GM23248 (cell line): ENCODE measurements around the gene HOXA10. TPM values are rescaled to one million over a fixed set of nuclear protein-coding genes. Genes with fewer than 3 reads are reported as not detected.

Experiments
- DNase-seq: peaks from one replicate; pipeline ENCODE4 v3.0.0-alpha.2; 2015
- H2AFZ ChIP-seq: fragments of 200-600 bp; sonication (generic); 2 replicates; pipeline ENCODE4 v1.6.1; 2016; ENCODE audit warnings: antibody characterized with exemption
- H3F3A ChIP-seq: fragments of 200-600 bp; sonication (generic); 2 replicates; pipeline ENCODE4 v1.6.1; 2016; ENCODE audit warnings: mild to moderate bottlenecking, antibody characterized with exemption, mixed run types; ENCODE audit not compliant: insufficient read depth
- H3K27ac ChIP-seq: fragments of 200-600 bp; sonication (generic); 2 replicates; pipeline ENCODE4 v1.5.1; 2016; ENCODE audit warnings: mild to moderate bottlenecking
- H3K27me3 ChIP-seq: fragments of 200-600 bp; sonication (generic); replicated peaks from 2 replicates; pipeline ENCODE4 v1.6.1; 2016; ENCODE audit warnings: mild to moderate bottlenecking; ENCODE audit not compliant: insufficient read depth
- H3K36me3 ChIP-seq: fragments of 200-600 bp; sonication (generic); 2 replicates; pipeline ENCODE4 v1.6.1; 2016; ENCODE audit warnings: low read depth, mild to moderate bottlenecking
- H3K4me1 ChIP-seq: fragments of 200-600 bp; sonication (generic); 2 replicates; pipeline ENCODE4 v1.6.1; 2016; ENCODE audit warnings: mild to moderate bottlenecking; ENCODE audit not compliant: insufficient read depth
- H3K4me2 ChIP-seq: fragments of 200-600 bp; sonication (generic); one replicate; pipeline ENCODE4 v1.6.1; 2016; ENCODE audit warnings: mild to moderate bottlenecking; ENCODE audit not compliant: unreplicated experiment
- H3K4me3 ChIP-seq: fragments of 200-600 bp; sonication (generic); 2 replicates; pipeline ENCODE4 v1.5.1; 2016; ENCODE audit warnings: mild to moderate bottlenecking
- H3K79me2 ChIP-seq: fragments of 200-600 bp; sonication (generic); 2 replicates; pipeline ENCODE4 v1.6.1; 2016; ENCODE audit warnings: mild to moderate bottlenecking; ENCODE audit not compliant: insufficient read depth
- H3K9ac ChIP-seq: fragments of 200-600 bp; sonication (generic); 2 replicates; pipeline ENCODE4 v1.6.1; 2016; ENCODE audit warnings: mild to moderate bottlenecking
- H3K9me2 ChIP-seq: fragments of 200-600 bp; sonication (generic); 2 replicates; pipeline ENCODE4 v1.6.1; 2016; ENCODE audit warnings: mixed run types, mild to moderate bottlenecking, moderate library complexity; ENCODE audit not compliant: insufficient read depth
- H3K9me3 ChIP-seq: fragments of 200-600 bp; sonication (generic); one replicate; pipeline ENCODE4 v1.6.1; 2017; ENCODE audit warnings: low read depth
- H4K20me1 ChIP-seq: fragments of 200-600 bp; sonication (generic); 2 replicates; pipeline ENCODE4 v1.6.0; 2016; ENCODE audit not compliant: insufficient read depth
- EZH2 ChIP-seq: fragments of 200-600 bp; sonication (generic); IDR thresholded peaks from 2 replicates; pipeline ENCODE4 v1.6.1; 2018; ENCODE audit warnings: antibody characterized with exemption, mild to moderate bottlenecking; ENCODE audit not compliant: insufficient read depth, poor library complexity, severe bottlenecking
- EZH2phosphoT487 ChIP-seq: fragments of 200-600 bp; sonication (generic); IDR thresholded peaks from 2 replicates; pipeline ENCODE4 v1.6.1; 2018; ENCODE audit warnings: antibody characterized with exemption, moderate library complexity, mild to moderate bottlenecking, low read depth; ENCODE audit not compliant: insufficient read depth
- WGBS, 2 experiments: methylation state at CpG; one replicate each; pipeline ENCODE4 v1.1.6; 2015 to 2017; ENCODE audit warnings: low lambda C conversion rate in 2 of 2, low coverage in 1 of 2; ENCODE audit errors: missing lambda C conversion rate in 2 of 2; 5-methylcytosine and 5-hydroxymethylcytosine counted together
- in situ Hi-C: fragments of 300-500 bp; cut with MboI; formaldehyde crosslinking; loops from 2 replicates; pipeline ENCODE4 v1.15.0; 2020
- polyA plus RNA-seq: library from polyadenylated mRNA; unstranded; fragments of >200 nt; fragmentation: Nextera tagmentation; extraction: Ambion mirVana; gene quantifications from 2 replicates; pipeline ENCODE4 v1.2.1, GENCODE V29; 2016
- total RNA-seq: library from RNA; depleted of rRNA; stranded (reverse); fragments of >200 nt; shearing (Covaris generic); gene quantifications from 2 replicates; pipeline ENCODE4 v1.2.3, GENCODE V29; 2014

Gene HOXA10
- total and polyA plus RNA-seq, 2 experiments from 2014 or later: 28.0 to 29.3 TPM

DNA sequence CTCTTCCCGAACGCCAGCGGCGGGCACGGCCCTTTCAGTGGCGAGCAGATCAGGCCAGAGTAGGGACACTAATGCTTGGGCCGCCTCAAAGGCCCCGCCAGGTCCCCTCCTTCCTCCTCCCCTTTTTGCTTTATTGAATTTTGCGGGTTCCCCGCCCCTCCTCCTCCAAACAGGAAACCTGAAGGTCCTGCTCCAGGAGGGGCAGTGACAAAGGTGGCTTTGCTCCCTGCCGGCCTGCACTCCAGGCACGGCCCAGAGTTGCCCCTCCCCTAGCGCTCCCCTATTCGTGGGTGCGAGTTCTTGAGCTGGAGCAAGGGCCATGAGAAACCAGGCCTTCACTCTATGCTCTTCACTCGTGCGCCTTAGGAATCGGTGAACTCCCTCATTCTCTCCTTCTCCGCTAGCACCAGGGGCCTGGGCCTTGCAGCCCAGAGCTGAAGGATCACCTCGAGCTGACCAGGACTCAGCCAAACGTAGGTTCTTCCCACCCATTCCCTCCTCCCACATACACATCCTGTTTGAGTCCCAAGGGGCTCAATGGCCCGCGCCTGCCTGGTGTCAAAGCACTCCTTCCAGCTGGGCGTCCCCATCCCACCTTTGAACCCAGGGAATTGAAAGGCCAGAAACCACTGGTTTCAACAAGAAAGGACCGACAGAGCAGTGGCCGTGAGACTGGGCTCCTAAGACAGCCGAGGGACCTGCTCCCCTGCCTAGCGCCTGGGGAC lies 25.9 kb downstream of the HOXA10 start:
- Histone ChIP-seq H3F3A (peaks cover 24% of the 10 kb centered on the region), H3K36me3 (0 out of 2 replicates have a peak, but pooled peaks cover 7% of the 10 kb centered on the region), H3K4me3 (peak overlapping the region; percentile 89), H3K4me1 (peaks cover 31% of the 10 kb centered on the region), H3K9me2 (no peaks in the 10 kb centered on the region), H2AFZ (peak overlapping the region; percentile 91), H3K9ac (peak overlapping the region; percentile 87), H3K27me3 (no peaks in the 10 kb centered on the region), H3K4me2 (peak overlapping the region; percentile 98), H3K79me2 (peaks cover 95% of the 10 kb centered on the region), H3K9me3 (no peaks in the 10 kb centered on the region), H3K27ac (peak overlapping the region; percentile 86), H4K20me1 (no peaks in the 10 kb centered on the region)
- in situ Hi-C loops: no loop called here
- peak; percentile 65 for DNase-seq
- WGBS, 2 experiments: 9 to 14% methylated on average over 20 to 28 of the region's 28 CpGs
- TF ChIP-seq EZH2 (no peak), EZH2phosphoT487 (no peak)

DNA sequence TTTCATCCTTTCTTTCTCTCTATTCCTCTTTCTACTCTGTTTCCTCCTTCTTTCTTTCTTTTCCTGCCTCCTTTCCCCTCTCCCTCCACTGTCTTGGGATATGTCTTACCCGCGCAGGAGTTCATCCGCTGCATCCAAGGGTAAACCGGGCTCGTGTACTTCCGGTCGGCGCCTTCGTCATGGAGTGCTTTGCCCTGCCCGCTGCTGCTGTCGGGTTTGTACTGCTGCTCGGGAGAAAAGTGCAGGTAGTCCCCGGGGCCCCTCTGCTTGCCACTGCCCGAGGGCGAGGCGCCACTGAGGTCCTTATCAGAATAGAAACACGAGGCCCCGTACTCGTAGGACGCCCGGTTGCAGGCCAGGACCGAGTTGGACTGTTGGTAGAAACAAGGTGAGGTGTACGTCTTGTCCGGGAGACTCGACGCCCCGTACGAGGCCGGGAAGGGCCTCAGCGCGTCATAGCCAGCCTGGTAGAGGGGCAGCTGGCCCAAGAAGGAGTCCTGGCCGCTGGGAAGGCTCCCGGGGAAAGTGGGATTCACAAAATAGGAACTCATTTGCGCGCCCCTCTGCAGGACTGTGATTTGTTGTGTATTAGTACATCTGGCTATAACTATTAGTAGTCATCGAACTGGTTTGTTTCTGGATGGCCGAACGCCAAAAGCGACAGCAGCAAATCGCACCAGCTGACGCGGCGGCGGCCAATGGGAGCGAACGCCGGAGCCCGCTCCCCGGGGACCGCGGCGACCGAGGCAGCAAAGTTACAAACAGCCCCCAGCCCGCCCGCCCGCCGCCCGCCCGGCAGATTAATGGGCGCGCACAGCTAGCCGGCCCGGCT lies 26.7 kb downstream of the HOXA10 start, which contains the start of gene HOXA6:
HOXA6 (minus strand) TSS at position 576 of the 832 bp plus-strand sequence; CDS start at position 551, 25 bp downstream.
- Histone ChIP-seq H3K4me3 (peak within 1 kb of the TSS; percentile 89), H3K36me3 (0 out of 2 replicates have a peak, but pooled peaks cover 7% of the 10 kb centered on the region), H3F3A (peaks cover 20% of the 10 kb centered on the region; the same call in 1 of the 2 replicates), H3K27ac (peak within 1 kb of the TSS; percentile 86), H4K20me1 (no peaks in the 10 kb centered on the region), H3K9me3 (no peaks in the 10 kb centered on the region), H3K4me1 (peaks cover 26% of the 10 kb centered on the region), H3K4me2 (peak within 1 kb of the TSS; percentile 98), H3K9ac (peak within 1 kb of the TSS; percentile 87), H3K79me2 (peaks cover 89% of the 10 kb centered on the region), H3K9me2 (no peaks in the 10 kb centered on the region), H3K27me3 (no peaks in the 10 kb centered on the region), H2AFZ (peak within 1 kb of the TSS; percentile 91)
- in situ Hi-C loops: no loop called here
- no peak for TF ChIP-seq EZH2
- no peak for TF ChIP-seq EZH2phosphoT487
- DNase-seq: peak; percentile 72
- WGBS, 2 experiments: 41 to 48% methylated on average over 52 to 63 of the region's 63 CpGs

DNA sequence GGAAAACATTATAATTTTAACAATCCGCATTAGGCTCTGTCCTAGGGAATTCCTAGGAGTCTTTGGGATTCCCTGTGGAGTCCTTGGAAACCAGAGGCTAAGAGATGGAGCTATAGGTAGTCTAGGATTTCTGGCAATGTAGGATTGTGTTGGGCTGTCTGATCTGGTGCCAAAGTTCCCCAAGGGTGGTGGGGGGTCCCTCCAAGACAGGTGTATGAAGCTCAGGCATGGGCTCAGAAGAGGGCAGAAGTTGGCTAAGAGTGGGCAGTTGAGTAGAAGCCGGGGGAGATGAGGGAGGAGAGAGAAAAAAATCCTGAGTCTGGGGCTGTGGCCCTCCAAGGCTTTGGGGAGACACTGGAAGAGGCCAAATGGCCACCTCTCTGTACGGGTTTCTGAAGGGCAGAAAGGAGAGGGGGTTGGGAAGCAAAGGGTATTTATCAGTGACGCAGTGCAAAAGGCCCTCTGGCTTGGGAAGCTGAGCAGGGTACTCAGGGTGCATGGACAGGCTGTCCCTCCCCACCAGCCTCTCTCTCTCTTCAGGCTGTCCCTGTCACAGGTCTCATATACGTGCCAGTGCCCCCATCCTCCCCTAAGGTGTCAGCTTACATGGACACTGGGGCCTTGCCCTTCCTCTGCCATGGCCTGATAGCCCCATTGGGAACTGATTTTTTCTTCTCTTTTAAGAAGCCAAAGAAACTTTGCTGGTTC lies 27.5 kb downstream of the HOXA10 start:
- Histone ChIP-seq H4K20me1 (no peaks in the 10 kb centered on the region), H3K4me1 (peaks cover 26% of the 10 kb centered on the region), H2AFZ (no peak overlapping the region), H3K4me2 (no peak overlapping the region), H3K27me3 (no peaks in the 10 kb centered on the region), H3K9me2 (no peaks in the 10 kb centered on the region), H3K36me3 (0 out of 2 replicates have a peak, but pooled peaks cover 7% of the 10 kb centered on the region), H3K27ac (no peak overlapping the region), H3K9me3 (no peaks in the 10 kb centered on the region), H3K9ac (no peak overlapping the region), H3K4me3 (no peak overlapping the region), H3F3A (peaks cover 19% of the 10 kb centered on the region; the same call in 1 of the 2 replicates), H3K79me2 (peaks cover 84% of the 10 kb centered on the region)
- in situ Hi-C loops: no loop called here
- DNase-seq: no peak
- WGBS, 2 experiments: 89 to 90% methylated on average over 5 of the region's 5 CpGs
- no peak for TF ChIP-seq EZH2
- no peak for TF ChIP-seq EZH2phosphoT487

DNA sequence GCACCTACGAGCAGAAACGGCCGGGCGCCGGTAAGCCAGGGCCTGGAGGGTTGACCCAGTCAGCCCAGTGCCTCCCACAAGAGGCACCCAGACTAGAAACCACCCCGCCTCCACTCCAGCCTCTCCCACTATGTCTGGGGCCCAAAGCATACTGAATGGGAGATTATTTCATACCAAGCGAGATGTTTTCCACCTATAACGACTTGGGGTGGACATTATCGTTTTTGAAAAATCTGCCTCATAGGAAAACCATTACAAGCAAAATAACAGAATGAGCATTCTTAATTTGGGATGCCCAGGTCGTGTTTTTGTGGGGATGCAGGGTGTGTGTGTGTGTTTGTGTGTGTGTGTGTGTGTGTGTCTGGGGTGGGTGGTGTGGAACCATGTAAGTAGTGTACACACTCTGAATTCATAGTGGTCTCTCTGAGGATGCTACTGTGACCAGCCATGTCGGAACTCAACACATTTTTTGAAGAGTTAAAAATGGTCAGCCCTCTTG lies 28.2 kb downstream of the HOXA10 start:
- TF ChIP-seq EZH2phosphoT487 (no peak), EZH2 (no peak)
- H3K4me2 ChIP-seq: no peak overlapping the region

More for the DNA sequence above, 28.2 kb downstream of the HOXA10 start:
- Histone ChIP-seq H4K20me1 (no peaks in the 10 kb centered on the region), H3F3A (peaks cover 15% of the 10 kb centered on the region; the same call in 1 of the 2 replicates), H3K79me2 (peaks cover 84% of the 10 kb centered on the region), H3K27me3 (no peaks in the 10 kb centered on the region), H3K36me3 (peaks cover 13% of the 10 kb centered on the region; the same call in 1 of the 2 replicates), H3K9me3 (no peaks in the 10 kb centered on the region), H3K9me2 (no peaks in the 10 kb centered on the region), H3K4me1 (peaks cover 26% of the 10 kb centered on the region), H3K9ac (no peak overlapping the region), H3K4me3 (no peak overlapping the region), H2AFZ (no peak overlapping the region), H3K27ac (no peak overlapping the region)
- 96 to 97% methylated on average over 11 of the region's 11 CpGs for WGBS, 2 experiments
- no peak for DNase-seq
- in situ Hi-C loops: no loop called here
